PC-9 (cell line): ENCODE measurements around the gene AEN.

Experiments
- EZH2 ChIP-seq: fragments of 200-600 bp; sonication (generic); IDR thresholded peaks from 2 replicates; pipeline ENCODE4 v1.8.0; 2017; ENCODE audit warnings: antibody characterized with exemption, low read depth
- TF ChIP-seq, protein P1 (sequence below): fragments of 200-600 bp; sonication (generic); conservative IDR thresholded peaks from 2 replicates; pipeline ENCODE4 v1.6.1; 2017; ENCODE audit warnings: mixed run types, antibody characterized with exemption, mild to moderate bottlenecking, moderate library complexity

DNA sequence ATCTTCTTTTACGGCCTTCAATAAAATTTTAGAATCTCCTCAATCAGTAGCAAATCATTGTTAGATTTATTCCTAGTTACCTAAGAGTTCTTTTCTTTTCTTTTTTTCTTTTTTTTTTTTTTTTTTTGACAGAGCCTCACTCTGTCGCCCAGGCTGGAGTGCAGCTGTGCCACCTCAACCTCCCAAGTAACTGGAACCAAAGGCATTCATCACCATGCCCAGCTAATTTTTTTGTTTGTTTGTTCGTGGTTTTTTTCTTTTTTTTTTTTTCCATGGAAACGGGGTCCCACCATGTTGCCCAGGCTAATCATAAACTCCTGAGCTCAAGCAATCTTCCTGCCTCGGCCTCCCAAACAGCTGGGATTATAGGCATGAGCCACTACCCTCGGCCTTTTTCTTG, 30.4 kb upstream of the AEN start:
- TF ChIP-seq, protein P1, sequence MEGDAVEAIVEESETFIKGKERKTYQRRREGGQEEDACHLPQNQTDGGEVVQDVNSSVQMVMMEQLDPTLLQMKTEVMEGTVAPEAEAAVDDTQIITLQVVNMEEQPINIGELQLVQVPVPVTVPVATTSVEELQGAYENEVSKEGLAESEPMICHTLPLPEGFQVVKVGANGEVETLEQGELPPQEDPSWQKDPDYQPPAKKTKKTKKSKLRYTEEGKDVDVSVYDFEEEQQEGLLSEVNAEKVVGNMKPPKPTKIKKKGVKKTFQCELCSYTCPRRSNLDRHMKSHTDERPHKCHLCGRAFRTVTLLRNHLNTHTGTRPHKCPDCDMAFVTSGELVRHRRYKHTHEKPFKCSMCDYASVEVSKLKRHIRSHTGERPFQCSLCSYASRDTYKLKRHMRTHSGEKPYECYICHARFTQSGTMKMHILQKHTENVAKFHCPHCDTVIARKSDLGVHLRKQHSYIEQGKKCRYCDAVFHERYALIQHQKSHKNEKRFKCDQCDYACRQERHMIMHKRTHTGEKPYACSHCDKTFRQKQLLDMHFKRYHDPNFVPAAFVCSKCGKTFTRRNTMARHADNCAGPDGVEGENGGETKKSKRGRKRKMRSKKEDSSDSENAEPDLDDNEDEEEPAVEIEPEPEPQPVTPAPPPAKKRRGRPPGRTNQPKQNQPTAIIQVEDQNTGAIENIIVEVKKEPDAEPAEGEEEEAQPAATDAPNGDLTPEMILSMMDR = no peak
- no peak for TF ChIP-seq EZH2
